ENCODE measurements around the gene TRIM59.

DNA sequence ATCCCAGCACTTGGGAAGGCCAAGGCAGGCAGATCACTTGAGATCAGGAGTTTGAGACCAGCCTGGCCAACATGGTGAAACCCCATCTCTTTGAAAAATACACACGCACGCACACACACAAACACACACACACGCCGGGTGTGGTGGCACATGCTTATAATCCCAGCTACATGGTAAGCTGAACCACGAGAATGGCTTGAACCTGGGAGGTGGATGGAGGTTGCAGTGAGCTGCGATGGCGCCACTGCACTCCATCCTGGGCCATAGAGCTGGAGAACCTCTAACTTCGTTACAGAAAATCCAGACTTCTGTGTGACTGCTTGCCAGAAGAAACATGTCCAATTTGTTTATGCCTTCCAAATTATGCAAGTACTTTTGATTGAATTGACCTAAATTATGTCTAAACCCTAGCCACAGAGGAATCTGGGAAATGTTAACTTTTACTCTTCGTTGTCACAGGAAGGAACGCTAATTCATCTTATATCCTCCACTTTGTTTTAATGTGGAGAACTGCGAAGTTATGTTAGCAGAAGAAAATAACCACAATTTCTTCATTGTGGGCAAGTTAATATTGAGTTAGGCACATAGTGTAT is 21.7 kb downstream of the TRIM59 start:
- TF ChIP-seq, protein P1, sequence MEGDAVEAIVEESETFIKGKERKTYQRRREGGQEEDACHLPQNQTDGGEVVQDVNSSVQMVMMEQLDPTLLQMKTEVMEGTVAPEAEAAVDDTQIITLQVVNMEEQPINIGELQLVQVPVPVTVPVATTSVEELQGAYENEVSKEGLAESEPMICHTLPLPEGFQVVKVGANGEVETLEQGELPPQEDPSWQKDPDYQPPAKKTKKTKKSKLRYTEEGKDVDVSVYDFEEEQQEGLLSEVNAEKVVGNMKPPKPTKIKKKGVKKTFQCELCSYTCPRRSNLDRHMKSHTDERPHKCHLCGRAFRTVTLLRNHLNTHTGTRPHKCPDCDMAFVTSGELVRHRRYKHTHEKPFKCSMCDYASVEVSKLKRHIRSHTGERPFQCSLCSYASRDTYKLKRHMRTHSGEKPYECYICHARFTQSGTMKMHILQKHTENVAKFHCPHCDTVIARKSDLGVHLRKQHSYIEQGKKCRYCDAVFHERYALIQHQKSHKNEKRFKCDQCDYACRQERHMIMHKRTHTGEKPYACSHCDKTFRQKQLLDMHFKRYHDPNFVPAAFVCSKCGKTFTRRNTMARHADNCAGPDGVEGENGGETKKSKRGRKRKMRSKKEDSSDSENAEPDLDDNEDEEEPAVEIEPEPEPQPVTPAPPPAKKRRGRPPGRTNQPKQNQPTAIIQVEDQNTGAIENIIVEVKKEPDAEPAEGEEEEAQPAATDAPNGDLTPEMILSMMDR (IDR thresholded peaks at IDR 0.05) = no peak
- no peak for TF ChIP-seq POLR2AphosphoS5 (IDR thresholded peaks at IDR 0.05)

Data from suprapubic skin (tissue), 3 donors.